GM12872 (cell line): ENCODE data around the gene SRP72.

Experiments
- CTCF ChIP-seq: IDR thresholded peaks from 3 replicates; pipeline ENCODE4 v1.5.1; 2011; ENCODE audit warnings: low read depth, mild to moderate bottlenecking, low read length, moderate library complexity; ENCODE audit not compliant: insufficient read depth

Gene SRP72

GRCh38 chr4:56505269-56506130, 38.1 kb downstream of the SRP72 start, which contains the start of gene ARL9:
TSS of gene ARL9 (plus strand) at chr4:56505791. CDS start at chr4:56505863, 72 bp downstream.
- no peak for TF ChIP-seq CTCF

GRCh38 chr4:56511098-56511497, 43.7 kb downstream of the SRP72 start:
- no peak for TF ChIP-seq CTCF

- TF ChIP-seq CTCF: no peak
Observed at GRCh38 chr4:56512166-56512565, 44.7 kb downstream of the SRP72 start.

- TF ChIP-seq CTCF: no peak
Observed at GRCh38 chr4:56513517-56513916, 46.1 kb downstream of the SRP72 start.

- no peak for TF ChIP-seq CTCF
Observed at GRCh38 chr4:56530269-56531148, 63.1 kb downstream of the SRP72 start.

GRCh38 chr4:56531149-56531770, 63.8 kb downstream of the SRP72 start:
- TF ChIP-seq CTCF: no peak

GRCh38 chr4:56531823-56532222, 64.4 kb downstream of the SRP72 start:
- TF ChIP-seq CTCF: no peak
